HG02973 (cell line): ENCODE data around the gene PKD2L1.

Source experiments
- ATAC-seq: cut with Tn5 transposase; IDR thresholded peaks from one replicate; pipeline ENCODE4 v1.9.1; 2021; ENCODE audit warnings: moderate library complexity; ENCODE audit not compliant: unreplicated experiment

PKD2L1 gene

GRCh38 chr10:100356067-100357017 is 26.3 kb upstream of the PKD2L1 start:
- ATAC-seq = no peak

- no peak for ATAC-seq
Observed at GRCh38 chr10:100355086-100355485, 25.1 kb upstream of the PKD2L1 start.

GRCh38 chr10:100353770-100354485 is 23.9 kb upstream of the PKD2L1 start:
- no peak for ATAC-seq

- no peak for ATAC-seq
Observed at GRCh38 chr10:100350914-100351485, 21.0 kb upstream of the PKD2L1 start.

GRCh38 chr10:100349672-100350071 is 19.6 kb upstream of the PKD2L1 start:
- ATAC-seq = no peak

- no peak for ATAC-seq
Observed at GRCh38 chr10:100349087-100349486, 19.1 kb upstream of the PKD2L1 start.

GRCh38 chr10:100348389-100348927 is 18.4 kb upstream of the PKD2L1 start:
- no peak for ATAC-seq

GRCh38 chr10:100347568-100348195 is 17.7 kb upstream of the PKD2L1 start:
- ATAC-seq = peak; percentile 2

GRCh38 chr10:100346765-100347567 is 16.9 kb upstream of the PKD2L1 start, which contains the start of gene SCD:
Gene SCD, plus strand, starts transcription at chr10:100347233. Its CDS starts 272 bp downstream, at chr10:100347505.
- ATAC-seq = peak; percentile 73

- peak; percentile 42 for ATAC-seq
Observed at GRCh38 chr10:100346351-100346764, 16.3 kb upstream of the PKD2L1 start.

- ATAC-seq = no peak
Observed at GRCh38 chr10:100345570-100346330, 15.7 kb upstream of the PKD2L1 start.

- no peak for ATAC-seq
Observed at GRCh38 chr10:100344241-100344788, 14.3 kb upstream of the PKD2L1 start.

GRCh38 chr10:100342627-100342972 is 12.6 kb upstream of the PKD2L1 start:
- ATAC-seq = no peak

GRCh38 chr10:100341953-100342626 is 12.1 kb upstream of the PKD2L1 start:
- ATAC-seq = no peak

- no peak for ATAC-seq
Observed at GRCh38 chr10:100340948-100341847, 11.2 kb upstream of the PKD2L1 start.

GRCh38 chr10:100339236-100339635 is 9.2 kb upstream of the PKD2L1 start:
- ATAC-seq = peak; percentile 49

GRCh38 chr10:100338434-100339036 is 8.5 kb upstream of the PKD2L1 start:
- no peak for ATAC-seq
